Stimulated activated CD8-positive, alpha-beta memory T cell treated with anti-CD3 and anti-CD28 coated beads, Interleukin-4, amount 100 ng/mL, for 24 hours (primary cell): Measurements from ENCODE around the gene RDH11.

Experiments
- DNase-seq: peaks from one replicate; pipeline ENCODE4 v3.0.0-alpha.2; 2020; ENCODE audit warnings: low read depth

The RDH11 gene

DNA sequence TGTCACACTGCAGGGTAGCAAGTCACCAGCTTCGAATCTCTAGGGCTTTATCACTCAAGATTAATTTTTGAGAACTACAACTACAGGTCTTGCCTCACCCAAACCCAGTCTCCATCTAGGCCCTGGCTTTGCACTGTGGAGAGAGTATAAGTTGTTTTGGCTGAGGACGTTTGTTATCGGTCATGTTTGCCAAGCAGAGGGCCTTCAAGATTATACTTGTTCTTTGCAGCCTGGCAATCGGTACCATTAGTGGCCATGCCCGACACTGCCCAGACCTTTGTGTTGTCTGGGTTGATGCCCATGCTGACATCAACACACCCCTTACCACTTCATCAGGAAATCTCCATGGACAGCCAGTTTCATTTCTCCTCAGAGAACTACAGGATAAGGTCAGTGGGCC is 50.1 kb downstream of the RDH11 start:
- DNase-seq: no peak

DNA sequence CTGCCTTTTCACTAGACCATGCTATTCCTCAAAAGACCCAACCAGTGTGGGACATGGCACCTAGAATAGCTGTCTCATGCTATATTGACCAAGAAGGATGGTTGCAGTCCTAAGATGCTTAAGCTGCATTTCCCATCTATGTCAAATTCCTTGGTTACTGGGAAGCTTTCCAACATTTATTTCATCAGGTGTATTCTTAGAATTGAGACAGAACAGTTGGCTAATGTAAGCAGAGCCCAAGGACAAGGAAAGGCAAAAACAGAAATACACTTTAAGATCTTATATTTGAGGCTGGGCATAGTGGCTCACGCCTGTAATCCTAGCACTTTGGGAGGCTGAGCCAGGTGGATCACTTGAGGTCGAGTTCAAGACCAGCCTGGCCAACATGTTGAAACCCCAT is 51.1 kb downstream of the RDH11 start:
- DNase-seq: no peak

DNA sequence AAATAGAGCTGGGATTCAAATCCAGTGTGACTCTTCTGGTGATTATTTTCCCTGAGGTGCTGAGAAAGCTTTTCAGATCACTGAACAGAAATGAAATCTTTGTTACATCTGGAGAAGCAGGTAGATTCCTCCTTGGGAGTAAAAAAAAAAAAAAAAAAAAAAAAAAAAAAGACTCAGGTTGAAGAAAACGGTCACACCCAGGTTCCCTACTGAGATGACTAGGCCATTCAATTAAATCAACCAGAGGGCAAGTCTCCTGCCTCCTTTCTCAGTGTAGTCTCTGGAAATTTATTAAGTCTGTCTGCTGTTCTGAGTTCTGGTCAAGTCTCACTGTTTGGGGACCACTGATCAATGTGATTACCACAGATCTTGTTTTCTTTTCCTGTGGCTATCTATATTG is 51.9 kb downstream of the RDH11 start:
- DNase-seq: no peak

DNA sequence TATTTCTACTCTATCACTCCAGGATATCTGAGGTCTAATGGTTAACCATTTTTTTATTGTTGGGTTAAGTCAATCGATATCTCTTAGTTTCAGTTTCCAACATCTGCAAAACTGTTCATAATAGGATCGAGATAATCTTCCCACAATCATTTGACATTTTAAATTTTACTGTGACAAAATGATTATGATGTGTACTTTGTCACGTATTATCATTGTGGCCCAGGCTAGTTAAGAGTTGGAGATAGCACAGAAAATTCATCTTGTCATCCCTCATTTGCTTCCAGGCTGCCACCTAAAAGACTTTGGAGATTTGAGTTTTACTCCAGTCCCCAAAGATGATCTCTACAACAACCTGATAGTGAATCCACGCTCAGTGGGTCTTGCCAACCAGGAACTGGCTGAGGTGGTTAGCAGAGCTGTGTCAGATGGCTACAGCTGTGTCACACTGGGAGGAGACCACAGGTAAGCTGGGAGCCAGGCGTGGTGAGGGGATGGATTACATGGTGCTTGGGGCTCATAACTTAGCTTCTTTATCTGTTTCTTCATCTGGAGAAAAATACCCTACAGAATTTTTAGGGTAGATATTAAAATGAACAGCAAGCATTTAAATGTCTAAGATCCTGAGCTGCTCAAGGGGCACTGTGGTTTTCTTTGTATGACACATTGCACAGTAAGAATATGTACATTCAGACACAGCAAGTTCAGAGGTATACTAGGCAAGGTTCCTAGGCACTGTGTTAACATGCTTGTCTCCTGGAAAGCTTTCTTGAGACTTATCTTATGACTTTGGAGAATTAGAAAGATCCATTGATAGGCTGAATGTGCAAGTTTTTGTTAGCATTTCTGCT is 53.4 kb downstream of the RDH11 start:
- DNase-seq: no peak

DNA sequence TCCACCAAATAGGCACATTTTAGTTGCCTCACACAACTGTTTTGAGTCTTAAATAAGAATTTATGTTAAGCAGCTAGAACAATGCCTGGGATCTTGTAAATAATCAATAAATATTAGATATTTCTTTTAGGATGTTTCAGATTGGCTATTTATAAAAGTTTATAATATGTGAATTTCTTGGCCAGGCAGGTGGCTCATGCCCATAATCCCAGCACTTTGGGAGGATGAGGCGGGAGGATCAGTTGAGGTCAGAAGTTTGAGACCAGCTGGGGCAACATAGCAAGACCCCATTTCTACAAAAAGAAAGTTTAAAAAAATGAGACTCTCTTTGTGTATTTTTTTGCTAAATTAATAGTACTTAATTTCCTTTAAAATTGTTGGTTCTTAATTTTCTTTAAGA is 54.1 kb downstream of the RDH11 start:
- no peak for DNase-seq

DNA sequence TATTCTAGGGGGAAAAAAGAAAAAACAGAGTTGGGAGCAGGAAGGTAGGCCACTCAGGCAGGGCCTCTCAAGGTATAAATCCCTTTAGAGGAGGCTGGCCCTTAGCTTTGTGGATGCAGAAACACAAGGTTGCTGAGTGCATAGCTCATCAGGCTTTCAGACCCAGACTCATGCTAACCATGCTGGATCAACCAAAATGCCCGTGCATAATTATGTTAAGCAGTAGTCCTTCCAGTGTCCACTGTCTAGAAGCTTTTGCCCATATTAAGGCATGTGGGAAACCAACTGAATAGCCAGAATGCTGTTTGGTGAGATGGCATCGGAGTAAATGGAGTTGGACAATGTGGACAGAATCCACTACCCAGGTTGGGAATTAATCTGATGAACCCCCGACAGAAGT is 56.9 kb downstream of the RDH11 start:
- DNase-seq: no peak

DNA sequence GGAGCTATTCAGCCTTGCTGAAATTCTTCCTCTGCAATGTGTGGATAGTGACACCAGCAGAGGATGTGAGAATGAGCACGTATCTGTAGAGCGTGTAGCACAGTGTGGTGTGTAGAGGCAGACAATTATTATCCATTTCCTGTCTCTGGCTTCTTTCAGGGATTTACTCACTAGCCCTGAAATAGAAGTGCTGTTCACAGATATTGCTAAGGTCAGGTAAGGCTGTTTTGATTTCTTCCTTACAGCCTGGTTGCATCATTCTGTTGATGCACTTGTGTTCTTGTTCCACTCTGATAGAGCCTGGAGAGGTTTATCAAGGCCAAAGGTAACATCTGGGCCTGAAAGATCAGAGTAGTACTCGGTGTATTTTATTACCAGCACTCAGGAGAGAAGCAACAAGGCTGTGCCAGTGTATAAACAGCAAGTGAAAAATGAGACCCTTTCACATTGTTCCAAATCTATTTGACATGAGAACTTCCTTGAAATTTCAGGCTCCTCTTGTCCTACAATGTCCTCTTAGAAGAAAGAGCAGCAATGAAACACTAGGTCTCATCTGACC is 59.1 kb downstream of the RDH11 start:
- no peak for DNase-seq

DNA sequence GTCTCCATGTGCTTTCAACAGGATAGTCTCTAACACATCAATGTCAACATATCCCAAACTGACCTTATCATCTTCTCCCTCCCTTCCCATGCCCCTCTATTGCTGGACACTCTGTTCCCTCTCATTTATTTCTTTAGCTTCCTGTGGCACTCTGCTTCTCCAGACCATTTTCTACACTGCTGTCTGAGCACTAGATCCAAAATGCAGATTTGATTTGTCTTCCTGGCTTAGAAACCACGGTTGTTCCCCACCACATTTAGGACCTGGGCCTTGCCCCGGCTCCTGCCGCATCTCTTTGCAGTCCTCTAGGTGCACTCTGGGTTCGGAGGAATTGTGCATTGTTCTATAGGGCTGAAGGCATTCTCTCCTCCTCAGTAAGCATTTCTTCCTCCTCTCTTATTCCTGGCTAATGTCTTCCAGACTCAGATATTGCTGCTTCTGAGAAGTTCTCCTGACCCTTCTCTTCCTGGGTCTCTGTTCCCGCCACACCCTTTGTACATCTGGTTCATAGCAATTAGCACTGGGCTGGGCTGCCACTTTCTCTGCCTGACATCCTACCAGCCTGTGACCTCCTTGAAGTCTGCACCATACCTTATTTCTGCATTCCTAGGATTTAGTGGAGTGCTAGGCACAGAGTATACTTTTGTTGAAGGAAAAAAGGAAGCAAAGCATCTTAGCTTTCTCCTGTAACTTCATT is 62.0 kb downstream of the RDH11 start:
- no peak for DNase-seq

DNA sequence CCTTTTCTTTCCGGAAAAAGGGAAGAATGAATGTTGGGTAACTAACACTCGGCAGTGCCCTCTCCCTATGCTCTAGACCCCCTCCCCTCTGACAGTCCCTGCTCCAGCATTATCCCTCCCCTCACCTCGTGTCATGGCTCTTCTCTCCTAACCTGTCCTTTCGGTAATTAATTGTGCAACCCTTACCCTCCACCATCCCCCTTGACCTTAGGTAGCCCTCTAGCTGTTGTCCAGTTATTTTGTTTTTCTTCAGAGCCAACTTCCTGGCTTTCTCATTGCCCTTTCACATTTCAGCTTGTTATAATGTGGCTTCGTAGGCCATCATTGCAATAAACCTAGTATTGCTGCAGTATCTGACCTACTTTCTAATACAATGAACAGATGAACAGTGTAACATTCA is 64.6 kb downstream of the RDH11 start:
- DNase-seq: no peak

DNA sequence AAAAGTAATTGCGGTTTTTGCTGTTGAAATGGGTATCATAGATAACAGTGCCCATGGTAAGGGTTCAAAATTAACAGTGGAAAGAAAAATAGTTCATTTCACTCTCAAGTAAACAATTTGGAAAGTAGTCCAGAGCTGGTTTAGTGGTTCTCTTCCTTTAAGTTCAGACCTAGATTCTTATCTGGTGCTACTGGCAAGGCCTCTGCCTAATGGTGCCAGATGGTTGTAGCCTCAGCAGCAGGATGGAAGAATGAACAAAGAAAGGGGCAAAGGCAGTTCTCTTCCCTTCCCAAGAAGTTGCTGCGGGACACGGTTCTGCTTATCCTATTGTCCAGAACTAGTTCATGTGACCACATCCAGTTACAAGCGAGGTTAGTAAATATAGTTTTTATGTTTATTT is 65.4 kb downstream of the RDH11 start:
- no peak for DNase-seq

DNA sequence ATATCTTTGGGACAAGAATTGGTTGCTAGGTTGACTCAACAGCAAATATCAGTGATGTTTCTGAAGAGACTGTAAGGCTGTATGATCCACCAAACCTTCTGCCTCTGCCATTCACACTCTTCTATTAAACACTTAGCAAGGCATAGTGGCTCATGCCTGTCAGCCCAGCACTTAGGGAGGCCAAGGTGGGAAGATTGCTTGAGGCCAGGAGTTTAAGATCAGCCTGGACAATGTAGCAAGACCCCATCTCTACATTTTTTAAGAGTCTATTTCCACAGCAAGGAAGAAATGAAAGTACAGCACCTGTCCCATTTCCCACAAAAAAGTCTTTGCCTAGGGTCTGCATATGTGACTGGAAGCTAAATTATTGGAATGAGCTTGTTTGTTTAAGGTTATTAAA is 68.0 kb downstream of the RDH11 start:
- DNase-seq: no peak
